ENCODE measurements around the gene KRT74.

DNA sequence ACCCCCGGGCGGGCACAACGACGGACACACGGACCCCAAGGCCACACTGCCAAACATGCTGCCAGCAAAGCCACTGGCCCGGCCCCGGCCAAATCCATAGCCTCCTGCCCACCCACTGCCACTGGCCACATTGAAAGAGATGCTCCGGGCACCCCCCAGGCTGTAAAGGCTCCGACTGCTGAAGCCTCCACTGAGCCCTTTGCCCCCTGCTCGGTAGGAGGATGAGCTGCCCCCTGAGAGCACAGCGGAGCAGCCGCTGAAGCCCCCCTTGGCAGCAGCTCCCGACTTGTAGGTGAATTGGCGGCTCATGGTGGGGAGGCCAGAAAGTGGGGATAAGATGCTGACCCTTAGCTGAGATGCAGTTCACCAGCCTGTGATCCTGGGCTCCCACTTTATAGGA, 44.6 kb upstream of the KRT74 start, which contains the start of gene KRT73:
- TF ChIP-seq GATA2 (IDR thresholded peaks at IDR 0.05; ENCODE audit: low read depth, low read length) (no peak), GATA3 (IDR thresholded peaks at IDR 0.05; ENCODE audit: low read depth, low read length) (no peak)
